H1 (cell line): Measurements from ENCODE around the gene RBMS2. TPM values are rescaled to one million over a fixed set of nuclear protein-coding genes. Genes with fewer than 3 reads are reported as not detected.

ENCODE experiments used
- CTCF ChIA-PET: fragments of 300-600 bp; sonication (Branson Sonifier 250); formaldehyde crosslinking; loops from one replicate; lab custom pipeline; 2021; ENCODE audit not compliant: partially characterized antibody; lab: Charles Lee
- POLR2A ChIA-PET: fragments of 300-600 bp; sonication (Branson Sonifier 250); formaldehyde crosslinking; loops from one replicate; lab custom pipeline; 2021; ENCODE audit warnings: inconsistent platforms; ENCODE audit not compliant: partially characterized antibody; lab: Charles Lee
- DNase-seq, 2 experiments: peaks; one replicate each; pipeline versions ENCODE4 v3.0.0 to v3.0.0-alpha.2; 2010 to 2022; ENCODE audit warnings: low spot score in 2 of 2, low read depth in 1 of 2, mixed read lengths in 1 of 2
- FAIRE-seq: peaks from 2 replicates; lab custom pipeline; 2011; peaks lifted over from hg19 to GRCh38; lab: Jason Lieb, UNC
- H2AFZ ChIP-seq: 2 replicates; pipeline ENCODE4 v1.8.1; 2012; ENCODE audit warnings: low read length, inconsistent platforms
- H2AK5ac ChIP-seq: 2 replicates; pipeline ENCODE4 v1.6.1; 2013; ENCODE audit warnings: low read depth, low read length
- H2BK120ac ChIP-seq: replicated peaks from 2 replicates; pipeline ENCODE3; 2013; ENCODE audit warnings: low read depth, low read length, inconsistent platforms
- H2BK12ac ChIP-seq: 2 replicates; pipeline ENCODE4 v1.6.1; 2013; ENCODE audit warnings: low read depth, low read length
- H2BK15ac ChIP-seq: 2 replicates; pipeline ENCODE4 v1.6.1; 2013; ENCODE audit warnings: low read length
- H2BK20ac ChIP-seq: 2 replicates; pipeline ENCODE4 v1.6.1; 2013; ENCODE audit warnings: low read length
- H2BK5ac ChIP-seq: 2 replicates; pipeline ENCODE4 v1.6.1; 2013; ENCODE audit warnings: low read depth, low read length
- H3K14ac ChIP-seq: 2 replicates; pipeline ENCODE4 v1.6.1; 2013; ENCODE audit warnings: inconsistent platforms; ENCODE audit not compliant: insufficient read length
- H3K18ac ChIP-seq: 2 replicates; pipeline ENCODE4 v1.6.1; 2013; ENCODE audit warnings: low read length; ENCODE audit errors: extremely low read depth
- H3K23ac ChIP-seq: 2 replicates; pipeline ENCODE4 v1.6.1; 2013; ENCODE audit warnings: inconsistent platforms; ENCODE audit not compliant: insufficient read length
- H3K23me2 ChIP-seq: 2 replicates; pipeline ENCODE4 v1.6.1; 2013; ENCODE audit warnings: low read depth, low read length
- H3K27ac ChIP-seq: 2 replicates; pipeline ENCODE4 v1.6.1; 2011; ENCODE audit warnings: low read depth, low read length, inconsistent platforms
- H3K27me3 ChIP-seq, 4 experiments: replicated peaks in 1 of 4; 1 replicate in 1 of 4; 2 replicates in 3 of 4; pipeline versions ENCODE4 v1.6.1 to v1.8.1; 2011 to 2013; ENCODE audit warnings: low read length in 3 of 4, mild to moderate bottlenecking in 3 of 4, inconsistent platforms in 2 of 4, mixed read lengths in 2 of 4, moderate library complexity in 1 of 4; ENCODE audit not compliant: control insufficient read depth in 3 of 4, insufficient read depth in 3 of 4; ENCODE audit errors: extremely low read depth in 1 of 4
- H3K36me3 ChIP-seq, 4 experiments: 2 replicates each; pipeline versions ENCODE4 v1.6.1 to v1.8.1; 2011 to 2013; ENCODE audit warnings: mild to moderate bottlenecking in 4 of 4, low read length in 3 of 4, moderate library complexity in 2 of 4, control low read depth in 1 of 4, inconsistent platforms in 1 of 4; ENCODE audit not compliant: insufficient read depth in 4 of 4, control insufficient read depth in 2 of 4
- H3K4ac ChIP-seq: replicated peaks from 2 replicates; pipeline ENCODE3; 2013; ENCODE audit warnings: low read length, low read depth, mixed read lengths, inconsistent platforms; ENCODE audit not compliant: insufficient read length
- H3K4me1 ChIP-seq, 4 experiments: replicated peaks in 1 of 4; 1 replicate in 1 of 4; 2 replicates in 3 of 4; pipeline versions ENCODE4 v1.6.1 to v1.8.1; 2011 to 2013; ENCODE audit warnings: low read length in 3 of 4, inconsistent platforms in 2 of 4, mixed read lengths in 1 of 4; ENCODE audit not compliant: insufficient read depth in 4 of 4, control insufficient read depth in 3 of 4
- H3K4me2 ChIP-seq, 2 experiments: 2 replicates each; pipeline versions ENCODE4 v1.6.1 to v1.8.1; 2011 to 2013; ENCODE audit warnings: low read depth in 2 of 2, low read length in 2 of 2, control low read depth in 1 of 2, inconsistent platforms in 1 of 2, mild to moderate bottlenecking in 1 of 2; ENCODE audit not compliant: insufficient read depth in 1 of 2
- H3K4me3 ChIP-seq, 4 experiments: fragments of 200-600, 300-600 bp in 1 of 4; sonication (generic), shearing (Covaris generic), sonication (Bioruptor Twin) in 1 of 4; 2 replicates each; pipeline versions ENCODE4 v1.5.1 to v1.8.1; 2011 to 2016; ENCODE audit warnings: low read length in 4 of 4, low read depth in 3 of 4, control low read depth in 2 of 4, inconsistent platforms in 2 of 4, mild to moderate bottlenecking in 2 of 4, mixed read lengths in 1 of 4, moderate library complexity in 1 of 4; ENCODE audit not compliant: insufficient read depth in 2 of 4; ENCODE audit errors: extremely low read depth in 1 of 4
- H3K56ac ChIP-seq: replicated peaks from 2 replicates; pipeline ENCODE3; 2013; ENCODE audit warnings: low read depth, mild to moderate bottlenecking, mixed read lengths, low read length, inconsistent platforms; ENCODE audit not compliant: insufficient read length
- H3K79me1 ChIP-seq: 2 replicates; pipeline ENCODE4 v1.6.1; 2013; ENCODE audit warnings: low read depth, low read length, control low read depth
- H3K79me2 ChIP-seq, 2 experiments: 2 replicates each; pipeline versions ENCODE4 v1.6.1 to v1.8.1; 2012 to 2013; ENCODE audit warnings: low read length in 2 of 2, mild to moderate bottlenecking in 2 of 2, inconsistent platforms in 1 of 2; ENCODE audit not compliant: insufficient read depth in 2 of 2, control insufficient read depth in 1 of 2
- H3K9ac ChIP-seq, 4 experiments: replicated peaks in 1 of 4; 1 replicate in 1 of 4; 2 replicates in 3 of 4; pipeline versions ENCODE4 v1.6.1 to v1.8.1; 2011 to 2013; ENCODE audit warnings: low read depth in 3 of 4, low read length in 3 of 4, control low read depth in 2 of 4, mild to moderate bottlenecking in 2 of 4, moderate library complexity in 2 of 4, inconsistent platforms in 1 of 4; ENCODE audit errors: extremely low read depth in 1 of 4
- H3K9me3 ChIP-seq, 2 experiments: 2 replicates each; pipeline versions ENCODE4 v1.6.1 to v1.8.1; 2012 to 2013; ENCODE audit warnings: mild to moderate bottlenecking in 2 of 2, moderate library complexity in 2 of 2, control low read depth in 1 of 2, inconsistent platforms in 1 of 2, low read depth in 1 of 2, low read length in 1 of 2, mixed read lengths in 1 of 2; ENCODE audit not compliant: insufficient read depth in 2 of 2
- H4K20me1 ChIP-seq, 2 experiments: replicated peaks in 1 of 2; 2 replicates each; pipeline versions ENCODE3 to v1.8.1; 2011 to 2013; ENCODE audit warnings: inconsistent platforms in 2 of 2, low read length in 2 of 2, mild to moderate bottlenecking in 1 of 2; ENCODE audit not compliant: insufficient read depth in 2 of 2, control insufficient read depth in 1 of 2
- H4K5ac ChIP-seq: 2 replicates; pipeline ENCODE4 v1.6.1; 2013; ENCODE audit warnings: low read length, low read depth, mixed read lengths, inconsistent platforms; ENCODE audit not compliant: insufficient read length
- H4K8ac ChIP-seq: 2 replicates; pipeline ENCODE4 v1.8.0; 2013; ENCODE audit warnings: mild to moderate bottlenecking, moderate library complexity, low read length, inconsistent platforms; ENCODE audit not compliant: insufficient read depth; ENCODE audit errors: extremely low read depth
- H4K91ac ChIP-seq: replicated peaks from 2 replicates; pipeline ENCODE3; 2013; ENCODE audit warnings: low read length, mixed read lengths, inconsistent platforms; ENCODE audit not compliant: insufficient read length
- CBX8 ChIP-seq: fragments of 300-800, 300-1000 bp; sonication (generic); IDR thresholded peaks from 2 replicates; pipeline ENCODE4 v1.7.1; 2016; ENCODE audit warnings: low read depth, low read length, borderline replicate concordance
- CEBPB ChIP-seq: IDR thresholded peaks from 2 replicates; pipeline ENCODE4 v1.6.1; 2012; ENCODE audit warnings: low read depth, low read length
- CREB1 ChIP-seq: IDR thresholded peaks from 2 replicates; pipeline ENCODE4 v1.6.1; 2012; ENCODE audit warnings: inconsistent platforms
- EZH2 ChIP-seq: fragments of 200-600 bp; sonication (generic); IDR thresholded peaks from 2 replicates; pipeline ENCODE4 v1.7.1; 2012; ENCODE audit warnings: low read depth, mild to moderate bottlenecking, moderate library complexity, low read length, inconsistent platforms; ENCODE audit not compliant: severe bottlenecking
- KDM4A ChIP-seq: IDR thresholded peaks from one replicate; pipeline ENCODE4 v1.7.1; 2012; ENCODE audit warnings: low read depth, mild to moderate bottlenecking, moderate library complexity, low read length, inconsistent platforms; ENCODE audit not compliant: severe bottlenecking
- POLR2A ChIP-seq, 2 experiments: IDR thresholded peaks; 1 replicate in 1 of 2; 2 replicates in 1 of 2; pipeline ENCODE4 v1.6.1; 2011; ENCODE audit warnings: low read depth in 2 of 2, low read length in 2 of 2, mild to moderate bottlenecking in 2 of 2; ENCODE audit errors: control extremely low read depth in 1 of 2
- POU5F1 ChIP-seq: IDR thresholded peaks from 2 replicates; pipeline ENCODE4 v1.6.1; 2011; ENCODE audit warnings: low read depth, mild to moderate bottlenecking, low read length, moderate library complexity
- RBBP5 ChIP-seq: IDR thresholded peaks from 2 replicates; pipeline ENCODE4 v1.7.1; 2012; ENCODE audit warnings: low read depth, mild to moderate bottlenecking, inconsistent platforms, low read length, moderate library complexity, borderline replicate concordance
- SIN3A ChIP-seq, 2 experiments: IDR thresholded peaks in 1 of 2; conservative IDR thresholded peaks in 1 of 2; 2 replicates each; pipeline ENCODE4 v1.6.1; 2011 to 2012; ENCODE audit warnings: low read length in 2 of 2, improper control_type of control experiment in 1 of 2, low read depth in 1 of 2, mild to moderate bottlenecking in 1 of 2
- SP4 ChIP-seq: IDR thresholded peaks from 2 replicates; pipeline ENCODE4 v1.6.1; 2012; ENCODE audit warnings: low read length, inconsistent platforms
- TAF1 ChIP-seq: IDR thresholded peaks from 2 replicates; pipeline ENCODE4 v1.6.1; 2011; ENCODE audit warnings: mild to moderate bottlenecking, low read depth, low read length
- WGBS, 2 experiments: shearing (Covaris generic) in 1 of 2; methylation state at CpG; one replicate each; pipeline versions ENCODE4 v1.1.6 to v1.1.7; 2013 to 2015; ENCODE audit warnings: low lambda C conversion rate in 2 of 2, mixed read lengths in 2 of 2, inconsistent platforms in 1 of 2, low coverage in 1 of 2, missing lambda C conversion rate in 1 of 2; ENCODE audit not compliant: insufficient replicate concordance in 2 of 2, insufficient coverage in 1 of 2, insufficient read length in 1 of 2; ENCODE audit errors: extremely low coverage in 1 of 2, missing lambda C conversion rate in 1 of 2; 5-methylcytosine and 5-hydroxymethylcytosine counted together
- polyA plus RNA-seq, 7 experiments: library from polyadenylated mRNA; depleted of rRNA in 3 of 7; stranded (reverse) in 5 of 7; unstranded in 2 of 7; fragments of >200 nt in 5 of 7; fragments of 200-250 nt in 2 of 7; gene quantifications; 1 replicate in 5 of 7; 2 replicates in 1 of 7; 4 replicates in 1 of 7; pipeline versions ENCODE4 v1.2.1 to v1.2.3, GENCODE V29; 2011 to 2013; ENCODE audit warnings: missing spikeins in 2 of 7, mixed read lengths in 2 of 7
- total RNA-seq: library from RNA; stranded (reverse); fragmentation: NEBNext Ultra II Directional; extraction: Animal tissue kit (Norgen Biotek cat#: 25700); gene quantifications from 2 replicates; pipeline ENCODE4 v1.2.1, GENCODE V29; 2021

The RBMS2 gene
- total and polyA plus RNA-seq, 2 of the 8 experiments (the other 6 are each of a cell fraction or from before 2014, with no cell fraction given): 9.6 to 31.3 TPM

DNA sequence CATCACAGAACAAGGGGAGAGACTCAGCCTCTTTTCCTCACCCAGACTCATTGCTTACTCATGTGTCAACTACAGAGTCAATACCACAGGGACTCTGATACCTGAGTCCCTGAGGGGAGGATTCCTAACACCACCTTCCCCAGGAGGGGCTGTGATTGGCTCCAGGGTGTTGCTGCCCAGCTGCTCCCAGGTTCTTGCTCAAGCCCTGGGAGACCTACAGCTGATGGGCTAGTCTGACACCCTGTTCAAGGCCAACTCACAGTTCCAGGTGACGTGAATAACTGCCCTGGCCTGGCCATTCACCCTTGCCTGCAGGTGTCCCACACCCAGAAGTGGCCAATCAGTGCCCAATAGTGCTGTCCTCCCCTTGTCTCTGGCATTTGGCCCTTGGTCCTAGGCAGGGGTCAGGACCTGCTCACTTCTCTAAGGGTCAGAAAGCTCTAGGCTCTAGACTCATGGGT is 44.6 kb upstream of the RBMS2 start:
- H3K79me2 ChIP-seq: no peaks in the 10 kb centered on the region; a peak in 1 of 4 replicates
- no peak overlapping the region for H3K4me3 ChIP-seq
- H2BK12ac ChIP-seq: no peak overlapping the region
- H3K4me1 ChIP-seq: peaks cover 0 to 3% (median 0%) of the 10 kb centered on the region in 4 experiments; a peak in 1 of 7 replicates
- TF ChIP-seq TAF1 (no peak), KDM4A (no peak), SP4 (no peak), EZH2 (no peak), POLR2A (IDR thresholded peaks at IDR 0.05; ENCODE audit: control extremely low read depth in 1 of 2, low read depth in 2 of 2, low read length in 2 of 2) (no peak), RBBP5 (no peak), CBX8 (no peak), SIN3A (conservative IDR thresholded peaks at IDR 0.05 in 1 of 2, IDR thresholded peaks at IDR 0.05 in 1 of 2; ENCODE audit: low read depth in 1 of 2, low read length in 2 of 2) (no peak), POU5F1 (no peak), CEBPB (no peak), CREB1 (no peak)
- TF ChIP-seq, all 59 proteins: peak for 0
- Histone ChIP-seq H3K79me1 (peaks cover 6% of the 10 kb centered on the region), H3K23ac (no peak overlapping the region), H4K5ac (no peak overlapping the region), H3K27me3 (no peaks in the 10 kb centered on the region), H2BK5ac (no peak overlapping the region), H3K23me2 (no peaks in the 10 kb centered on the region), H4K91ac (no peak overlapping the region), H2AFZ (no peak overlapping the region), H3K18ac (no peak overlapping the region), H2BK15ac (no peak overlapping the region), H3K4ac (no peak overlapping the region), H3K27ac (no peak overlapping the region), H3K56ac (no peak overlapping the region), H2BK120ac (no peak overlapping the region), H3K9me3 (no peaks in the 10 kb centered on the region), H4K20me1 (peaks cover 2% of the 10 kb centered on the region in 2 experiments), H3K4me2 (no peak overlapping the region), H2AK5ac (no peak overlapping the region), H3K9ac (no peak overlapping the region; a peak in 1 of 7 replicates), H4K8ac (no peak overlapping the region), H3K14ac (no peak overlapping the region), H3K36me3 (peaks cover 0 to 10% (median under 1%) of the 10 kb centered on the region in 4 experiments; a peak in 5 of 8 replicates), H2BK20ac (no peak overlapping the region)
- 85% methylated on average over 1 of the region's 1 CpG; no CpG with 5 or more reads in 1 of the 2 experiments for WGBS, 2 experiments
- DNase-seq: no peak
- POLR2A ChIA-PET: interaction anchor here (0.6 to 5.7 kb wide), 6 partner anchors 7 to 115 kb away, joined by 3 to 53 read pairs (median 6); partner anchors contain the start of genes SPRYD4 and TIMELESS
- FAIRE-seq: no peak
- CTCF ChIA-PET: interaction anchor here (1.1 to 1.5 kb wide), 5 partner anchors 13 to 160 kb away, joined by 3 to 4 read pairs (median 3); partner anchors contain the start of genes CNPY2 and STAT2
